ENCODE data around the gene DNMBP. TPM values are rescaled to one million over a fixed set of nuclear protein-coding genes. Genes with fewer than 3 reads are reported as not detected.
A peak's percentile ranks its signal among the peaks of the same experiment; 100 is the strongest.
"Not testable (repeated sequence)": the region's sequence is repeated elsewhere in the genome, so short reads cannot be mapped to it uniquely, and the experiment has no call there.

The DNMBP gene
- total RNA-seq, 1 experiment from 2014 or later, result 31.9 TPM

DNA sequence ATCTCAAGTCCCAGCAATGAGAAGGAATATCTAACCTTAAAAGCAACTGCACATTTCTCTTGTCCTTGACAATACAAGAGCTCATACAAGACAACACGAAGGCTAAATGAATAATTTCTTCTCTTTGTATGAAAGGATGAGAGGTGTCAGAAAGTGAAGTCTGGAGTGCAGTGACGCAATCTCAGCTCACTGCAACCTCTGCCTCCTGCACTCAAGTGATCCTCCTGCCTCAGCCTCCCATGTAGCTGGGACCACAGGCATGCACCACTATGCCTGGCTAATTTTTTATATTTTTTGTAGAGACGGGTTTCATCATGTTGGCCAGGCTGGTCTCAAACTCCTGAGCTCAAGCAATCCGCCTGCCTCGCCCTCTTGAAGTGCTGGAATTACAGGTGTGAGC lies 24.1 kb downstream of the DNMBP start:
- not testable (repeated sequence) for DNase-seq (ENCODE audit: low read depth)

DNA sequence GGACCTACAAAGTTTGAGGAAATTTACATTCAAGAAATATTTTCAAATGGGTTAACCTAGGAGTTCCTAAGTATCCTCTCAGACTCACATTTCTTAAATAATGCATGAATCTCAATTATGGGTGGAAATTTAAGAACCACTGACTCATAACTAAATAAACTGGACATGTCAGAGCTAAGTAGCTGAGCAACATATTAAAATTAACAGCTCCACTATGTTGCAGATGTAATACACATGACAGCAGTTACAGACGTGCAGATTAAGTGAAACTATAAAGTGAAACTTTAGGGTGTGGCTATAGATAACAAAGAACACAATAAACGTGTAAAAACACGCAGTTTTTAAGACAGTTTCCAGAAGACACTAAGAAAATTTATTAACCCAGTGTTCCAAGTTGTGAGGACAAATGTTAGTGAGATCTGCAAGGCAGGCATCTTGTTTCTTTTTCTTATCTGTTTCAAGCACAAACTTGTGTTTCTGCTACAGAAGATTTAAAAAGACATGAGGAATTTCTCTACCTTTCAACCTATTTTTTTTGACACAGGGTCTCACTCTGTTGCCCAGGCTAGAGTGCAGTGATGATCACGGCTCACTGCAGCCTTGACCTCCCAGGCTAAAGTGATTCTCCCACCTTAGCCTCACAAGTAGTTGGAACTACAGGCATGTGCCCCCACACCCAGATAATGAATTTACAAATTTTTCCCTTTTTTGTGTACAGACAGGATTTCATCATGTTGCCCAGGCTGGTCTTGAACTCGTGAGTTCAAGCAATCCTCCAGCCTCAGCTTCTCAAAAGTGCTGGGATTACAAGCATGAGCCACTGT lies 25.3 kb downstream of the DNMBP start:
- DNase-seq (ENCODE audit: low read depth), result peak; percentile 34

DNA sequence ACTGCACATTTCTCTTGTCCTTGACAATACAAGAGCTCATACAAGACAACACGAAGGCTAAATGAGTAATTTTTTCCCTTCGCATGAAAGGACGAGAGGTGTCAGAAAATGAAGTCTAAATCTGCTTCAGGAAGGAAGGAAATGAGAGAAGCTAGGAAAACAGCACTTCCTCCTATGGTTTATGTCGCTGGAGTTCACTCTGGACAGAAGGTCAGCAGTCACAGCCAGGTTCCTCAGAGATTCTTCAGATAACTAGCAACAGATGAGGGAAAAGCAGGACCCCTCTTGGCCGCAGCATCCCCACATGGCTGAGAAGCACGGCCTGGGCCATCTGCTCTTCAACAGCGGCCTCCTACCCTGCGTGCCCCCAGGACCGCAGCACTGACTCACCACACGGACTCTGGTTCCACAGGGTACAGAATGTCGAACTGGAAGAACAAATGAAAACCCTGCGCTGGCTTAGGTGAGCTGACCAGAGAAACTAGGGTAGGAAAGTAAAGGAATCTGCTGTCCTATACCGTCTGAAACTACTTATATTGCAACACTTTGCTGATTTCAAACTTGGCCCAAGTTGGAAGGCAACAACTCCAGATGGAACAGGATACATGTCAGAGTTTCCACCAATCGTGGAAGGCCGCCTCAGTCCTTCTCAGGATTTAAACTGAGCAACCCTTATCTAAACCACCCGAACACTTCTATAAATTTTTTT lies 26.3 kb downstream of the DNMBP start:
- peak; percentile 73 for DNase-seq (ENCODE audit: low read depth)

DNA sequence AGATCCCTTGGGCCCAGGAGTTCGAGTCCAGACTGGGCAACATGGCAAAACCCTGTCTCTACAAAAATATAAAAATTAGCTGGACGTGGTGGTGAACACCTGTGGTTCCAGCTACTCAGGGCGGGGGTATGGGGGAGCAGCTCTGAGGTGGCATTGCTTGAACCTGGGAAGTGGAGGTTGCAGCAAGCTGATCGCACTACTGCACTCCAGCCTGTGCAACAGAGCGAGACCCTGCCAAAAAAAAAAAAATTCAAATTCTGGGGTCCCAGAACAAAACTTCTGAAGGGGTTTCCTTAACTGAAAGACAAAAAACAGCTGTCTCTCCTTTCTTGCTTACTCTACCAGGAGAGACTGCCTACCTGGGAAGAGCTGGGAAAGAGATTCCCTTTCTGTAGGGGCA lies 27.0 kb downstream of the DNMBP start:
- no peak for DNase-seq (ENCODE audit: low read depth)

DNA sequence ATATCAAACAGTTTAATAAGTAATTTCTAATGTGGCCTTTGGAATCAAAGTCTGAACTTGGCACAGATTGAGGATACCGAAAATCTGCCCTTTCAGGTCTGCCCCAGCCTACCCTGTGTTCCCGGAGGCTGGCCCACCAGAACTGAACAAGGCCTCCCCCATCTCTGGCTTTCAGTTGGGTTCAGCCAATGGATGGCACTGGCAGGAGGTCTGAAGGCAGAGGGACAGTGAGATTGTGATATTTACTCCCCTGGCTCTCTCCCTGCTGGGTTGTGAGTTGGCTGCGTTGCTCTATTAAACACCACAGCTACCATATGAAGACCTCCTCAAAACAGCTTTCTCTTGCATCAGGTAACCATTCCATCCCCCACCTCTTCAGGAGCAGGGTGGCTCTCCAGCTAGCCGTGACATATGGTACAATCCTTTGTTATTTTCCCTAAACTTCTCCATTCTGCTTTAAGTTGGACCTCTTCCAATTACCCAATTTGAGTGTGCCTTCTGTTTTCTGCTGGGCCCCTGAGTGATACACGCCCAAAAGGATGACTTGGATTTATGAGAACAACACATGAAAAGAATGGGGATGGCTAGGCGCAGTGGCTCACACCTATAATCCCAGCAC lies 28.1 kb downstream of the DNMBP start:
- no peak for DNase-seq (ENCODE audit: low read depth)

DNA sequence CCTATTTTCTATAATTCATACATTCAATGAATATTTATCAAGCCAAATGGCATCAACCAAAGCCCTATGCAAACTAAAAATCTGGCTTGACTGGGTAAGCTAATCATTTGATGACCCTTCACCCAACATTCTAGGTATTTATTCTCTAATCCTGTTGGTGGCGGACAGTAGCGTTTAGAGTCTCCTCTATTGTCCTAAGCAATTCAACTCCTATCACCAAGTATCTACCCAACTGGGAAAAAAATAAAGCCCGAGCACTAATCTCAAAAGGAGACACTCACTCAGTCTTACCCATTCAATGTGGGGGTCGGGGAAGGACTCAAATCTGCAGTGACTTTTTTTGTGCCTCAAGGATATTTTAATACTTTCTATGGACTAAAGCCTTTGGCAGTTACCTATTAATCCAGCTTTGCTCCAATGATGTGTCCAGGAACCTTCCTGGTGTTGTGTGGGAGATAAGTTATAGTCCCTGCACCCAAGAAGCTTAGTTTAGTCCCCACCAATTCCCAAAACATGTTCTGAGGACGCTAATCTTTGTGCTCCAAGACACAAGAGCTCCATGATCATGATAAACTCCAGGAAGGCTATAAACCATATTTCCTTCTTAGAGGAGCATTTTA lies 30.6 kb downstream of the DNMBP start:
- DNase-seq (ENCODE audit: low read depth), result no peak

DNA sequence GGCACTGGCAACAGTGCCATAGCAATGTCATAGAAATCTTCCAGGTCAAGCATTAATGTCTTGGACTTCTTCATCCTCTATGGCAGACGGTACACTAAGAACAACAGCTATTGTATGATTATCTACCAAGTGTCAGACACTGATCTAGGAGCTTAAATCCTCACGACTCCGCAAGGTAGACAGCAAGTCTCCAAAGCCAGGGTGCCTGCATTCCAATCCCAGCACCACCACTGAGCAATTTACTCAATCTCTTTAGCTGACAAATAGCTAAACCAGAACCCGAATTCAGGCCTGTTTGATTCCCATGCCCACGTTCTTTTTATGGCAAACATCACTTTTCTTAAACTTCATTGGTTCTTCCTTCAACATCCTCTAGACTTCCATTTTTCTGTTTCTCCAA lies 31.8 kb downstream of the DNMBP start:
- DNase-seq (ENCODE audit: low read depth), result no peak

DNA sequence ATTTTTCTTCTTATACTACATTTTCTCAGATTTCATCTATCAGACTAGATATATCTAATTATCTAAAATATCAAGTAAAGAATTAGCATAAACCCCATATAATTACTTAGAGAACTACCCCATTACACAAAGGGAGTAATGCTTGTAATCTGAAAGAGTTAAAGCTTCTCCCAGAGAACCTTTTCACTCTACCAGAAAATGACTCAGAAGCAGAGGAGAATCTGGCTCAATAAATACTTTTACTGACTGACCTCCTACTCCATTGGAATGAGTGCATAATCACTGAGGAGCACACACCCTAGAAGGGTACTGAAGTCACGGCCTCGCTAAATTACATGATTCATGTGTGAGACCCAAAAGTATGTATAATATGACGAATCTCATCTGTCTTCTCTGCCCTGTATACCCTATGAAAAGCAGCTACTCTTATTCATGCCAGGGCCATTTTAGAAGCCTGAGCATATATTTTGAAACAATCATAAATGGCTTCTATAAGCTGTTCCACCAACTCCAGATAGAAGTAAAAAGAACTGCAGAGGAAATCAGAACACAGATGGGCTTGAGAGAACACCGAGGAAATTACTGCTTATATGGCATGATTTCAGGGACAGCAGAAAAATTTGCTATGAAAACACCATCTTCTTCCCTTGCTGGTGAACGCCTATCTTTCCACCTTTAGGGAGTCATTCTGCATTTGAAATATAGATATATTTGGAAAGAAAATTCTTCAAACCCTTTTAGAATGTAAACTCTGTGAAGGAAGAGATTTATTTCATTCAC lies 32.7 kb downstream of the DNMBP start:
- DNase-seq (ENCODE audit: low read depth), result peak; percentile 95

DNA sequence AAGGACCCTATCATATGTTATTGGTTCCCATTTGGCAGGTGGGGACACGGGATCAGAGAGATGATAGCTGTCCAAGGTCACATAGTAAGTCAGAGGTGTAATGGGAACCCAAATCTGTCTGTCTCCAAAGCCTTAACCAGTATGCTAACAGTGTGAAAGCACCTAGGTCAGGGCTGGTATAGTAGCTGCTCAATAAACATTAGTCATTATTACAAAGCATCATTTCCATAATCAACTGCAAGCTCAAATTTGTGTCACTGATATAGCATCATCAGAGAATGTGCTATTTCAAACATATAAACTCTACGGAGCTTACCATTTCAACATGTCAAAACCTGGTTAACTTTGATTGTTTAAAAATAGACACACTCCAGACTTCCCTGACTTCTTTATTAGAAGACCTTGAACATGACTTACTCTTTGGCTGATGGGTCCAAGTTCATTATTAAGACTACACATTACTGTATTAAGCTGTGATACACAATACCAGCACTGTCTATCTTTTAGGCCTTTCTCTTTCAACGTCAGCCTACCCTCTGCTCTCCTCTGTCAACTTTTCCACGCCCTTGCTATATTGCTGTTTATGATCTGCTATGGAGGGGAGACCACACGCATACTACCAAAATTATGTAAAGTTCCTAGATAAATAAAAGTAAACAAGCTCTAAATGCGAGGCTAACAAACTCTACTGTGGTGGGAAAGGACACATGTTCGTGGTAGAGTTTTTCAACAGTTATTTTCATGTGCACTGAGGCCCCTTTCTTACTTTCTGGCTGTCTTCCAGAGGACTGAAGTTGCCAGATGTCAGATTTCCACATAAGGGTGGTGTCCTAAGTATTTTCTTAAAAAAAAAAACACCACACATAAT lies 33.6 kb downstream of the DNMBP start:
- DNase-seq (ENCODE audit: low read depth), result peak; percentile 29

DNA sequence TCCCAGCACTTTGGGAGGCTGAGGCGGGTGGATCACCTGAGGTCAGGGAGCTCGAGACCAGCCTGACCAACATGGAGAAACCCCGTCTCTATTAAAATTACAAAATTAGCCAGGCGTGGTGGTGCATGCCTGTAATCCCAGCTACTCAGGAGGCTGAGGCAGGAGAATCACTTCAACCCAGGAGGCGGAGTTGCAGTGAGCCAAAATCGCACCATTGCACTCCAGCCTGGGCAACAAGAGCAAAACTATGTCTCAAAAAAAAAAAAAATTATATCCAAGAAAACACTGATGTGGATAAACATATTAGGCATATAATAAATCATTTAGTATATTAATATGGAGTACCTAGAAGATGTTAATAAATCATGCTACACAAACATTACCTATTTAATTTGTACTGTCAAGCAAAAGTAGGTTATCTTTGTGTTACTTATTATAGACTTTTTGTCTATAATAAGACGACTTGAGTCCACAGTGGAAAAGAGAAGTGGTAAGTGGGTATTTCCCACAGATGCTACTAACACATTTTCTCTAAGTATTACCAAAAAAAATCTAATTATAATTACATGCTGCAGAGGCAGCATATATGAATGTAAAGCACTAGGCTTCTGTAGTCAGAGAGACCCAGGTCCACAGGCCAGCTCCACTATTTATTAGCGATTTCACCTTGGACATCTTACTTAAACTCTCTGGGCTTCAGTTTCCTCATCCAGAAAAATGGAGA lies 34.5 kb downstream of the DNMBP start:
- no peak for DNase-seq (ENCODE audit: low read depth)

DNA sequence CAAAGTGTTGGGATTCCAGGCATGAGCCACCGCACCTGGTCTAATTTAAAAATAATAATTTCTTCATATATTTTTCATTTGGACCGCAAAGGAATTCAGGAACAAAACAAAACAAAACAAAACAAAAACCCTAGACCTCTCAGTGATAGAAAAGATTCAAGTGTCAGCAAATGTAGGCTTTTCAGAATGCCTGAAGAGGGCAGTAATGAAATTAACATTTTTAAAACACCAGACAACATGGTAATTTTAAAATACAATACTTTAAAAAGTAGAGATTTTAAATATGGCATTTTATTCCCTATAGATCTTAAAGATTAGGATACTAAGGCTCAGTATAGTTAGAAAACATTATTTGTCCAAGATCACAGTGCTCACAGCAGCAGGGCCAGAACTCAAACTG lies 36.6 kb downstream of the DNMBP start:
- DNase-seq (ENCODE audit: low read depth), result no peak

DNA sequence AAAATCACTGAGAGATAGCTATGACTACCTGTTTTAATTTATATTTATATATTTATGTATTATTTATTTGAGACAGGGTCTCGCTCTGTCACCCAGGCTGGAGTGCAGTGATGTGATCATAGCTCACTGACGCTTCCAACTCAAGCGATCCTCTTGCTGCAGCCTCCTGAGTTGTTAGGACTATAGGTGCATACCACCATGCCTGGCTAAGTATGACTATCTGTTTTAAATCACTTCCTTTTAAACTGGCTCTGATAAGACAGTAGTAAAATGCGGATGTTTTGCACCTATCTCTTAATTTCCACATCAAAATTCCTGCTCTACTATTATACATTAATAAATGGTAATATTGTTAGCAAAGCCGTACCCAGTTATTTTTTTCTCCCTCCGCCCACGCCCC lies 41.8 kb downstream of the DNMBP start:
- DNase-seq (ENCODE audit: low read depth), result no peak

DNA sequence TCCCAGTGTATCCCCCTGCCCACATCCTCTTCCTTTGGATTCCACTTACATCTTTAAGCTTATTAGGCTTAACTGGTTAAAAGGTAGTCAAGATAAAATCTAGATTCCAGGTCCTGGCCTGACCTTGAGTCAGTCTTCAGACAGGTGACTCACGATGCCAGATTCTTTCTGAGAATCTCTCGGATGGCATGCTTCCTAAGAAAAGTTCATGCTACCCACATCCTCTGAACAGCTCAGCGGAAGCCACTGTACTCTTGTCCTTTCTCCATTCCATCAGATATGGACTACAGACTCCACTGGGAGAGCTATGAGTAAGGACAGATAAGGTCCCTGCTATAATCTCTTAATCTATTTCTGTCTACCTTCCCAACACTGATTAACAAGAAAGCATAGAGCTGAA lies 43.4 kb downstream of the DNMBP start:
- peak; percentile 99 for DNase-seq (ENCODE audit: low read depth)

DNA sequence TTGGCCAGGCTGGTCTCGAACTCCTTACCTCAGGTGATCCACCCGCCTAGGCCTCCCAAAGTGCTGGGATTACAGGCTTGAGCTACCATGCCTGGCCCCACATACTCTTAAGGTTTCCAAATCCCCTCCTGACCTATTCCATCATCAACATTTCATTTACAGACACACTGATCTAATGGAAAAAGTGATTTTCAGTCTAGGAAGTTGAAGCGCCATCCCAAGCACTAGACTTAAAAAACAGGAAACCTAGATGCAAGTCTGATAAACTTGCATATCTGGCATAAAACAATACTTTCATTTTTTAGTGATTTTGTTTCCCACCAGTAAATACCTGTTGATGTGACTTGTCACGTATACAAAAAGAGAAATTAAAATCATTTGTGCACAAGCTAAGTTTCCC lies 44.0 kb downstream of the DNMBP start:
- DNase-seq (ENCODE audit: low read depth), result no peak

DNA sequence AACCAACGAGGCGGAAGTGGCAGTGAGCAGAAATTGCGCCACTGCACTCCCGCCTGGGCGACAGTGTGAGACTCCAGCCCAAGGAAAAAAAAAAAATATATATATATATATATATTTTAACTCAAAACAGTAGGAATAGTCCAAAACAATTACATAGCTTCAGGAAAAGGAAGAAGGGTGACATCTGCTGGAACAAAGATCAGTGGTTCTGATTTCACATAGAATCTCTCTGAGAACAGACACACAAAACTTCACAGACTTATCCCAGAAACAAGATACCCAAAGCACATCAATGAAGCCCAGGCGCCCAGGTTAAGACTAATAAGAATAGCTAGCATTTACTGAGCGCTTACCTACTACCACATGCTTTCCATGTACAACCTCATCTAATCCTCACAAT lies 45.0 kb downstream of the DNMBP start:
- DNase-seq (ENCODE audit: low read depth), result peak; percentile 62

DNA sequence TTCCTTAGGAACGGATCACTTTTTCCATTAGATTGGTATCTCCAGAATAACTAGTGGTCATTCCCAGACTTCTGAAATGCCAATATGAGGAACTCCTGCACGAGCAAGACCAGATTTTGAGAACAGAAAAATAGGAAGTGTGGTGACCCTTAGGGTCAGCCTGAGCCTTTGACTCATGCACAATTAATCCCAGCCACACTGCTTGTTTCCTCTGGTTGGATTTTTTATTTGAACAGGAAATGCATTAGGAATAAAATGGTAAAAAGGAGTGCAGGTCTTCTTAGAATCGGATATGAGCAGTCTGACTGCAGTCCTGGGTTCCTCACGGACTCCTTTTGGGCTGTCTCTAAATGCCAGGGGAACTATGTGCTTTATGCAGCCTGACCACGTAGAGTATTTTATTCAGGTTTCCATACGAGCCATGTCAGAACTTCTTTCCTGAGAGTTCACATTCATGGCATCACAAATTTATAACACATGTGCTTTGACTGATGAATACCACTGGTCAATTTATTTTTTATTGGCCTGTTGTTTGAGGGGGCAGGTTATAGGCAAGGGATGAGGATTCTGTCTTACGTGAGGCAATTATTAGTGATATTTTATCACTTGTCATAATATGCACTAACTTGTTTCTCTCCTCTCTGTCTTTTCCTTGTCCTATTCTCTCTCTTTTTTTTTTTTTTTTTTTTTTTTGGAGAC lies 46.1 kb downstream of the DNMBP start:
- peak; percentile 54 for DNase-seq (ENCODE audit: low read depth)

DNA sequence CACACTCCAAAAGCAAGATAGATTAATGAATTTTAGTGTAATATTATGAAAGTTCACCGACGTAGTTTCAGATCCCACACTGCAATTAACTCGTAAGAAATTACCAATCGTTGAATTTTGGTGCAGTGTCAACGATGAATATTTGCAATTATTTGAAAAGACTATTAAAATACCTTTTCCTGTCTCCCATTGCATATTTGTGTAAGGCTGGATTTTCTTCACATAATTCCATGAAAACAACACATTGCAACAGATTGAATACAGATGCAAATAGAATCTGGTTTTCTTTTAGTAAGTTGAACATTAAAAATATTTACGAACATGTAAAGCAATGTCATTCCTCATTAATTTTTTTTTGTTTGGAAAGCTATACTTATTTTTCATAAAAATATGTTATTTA lies 50.9 kb downstream of the DNMBP start:
- DNase-seq (ENCODE audit: low read depth), result no peak

DNA sequence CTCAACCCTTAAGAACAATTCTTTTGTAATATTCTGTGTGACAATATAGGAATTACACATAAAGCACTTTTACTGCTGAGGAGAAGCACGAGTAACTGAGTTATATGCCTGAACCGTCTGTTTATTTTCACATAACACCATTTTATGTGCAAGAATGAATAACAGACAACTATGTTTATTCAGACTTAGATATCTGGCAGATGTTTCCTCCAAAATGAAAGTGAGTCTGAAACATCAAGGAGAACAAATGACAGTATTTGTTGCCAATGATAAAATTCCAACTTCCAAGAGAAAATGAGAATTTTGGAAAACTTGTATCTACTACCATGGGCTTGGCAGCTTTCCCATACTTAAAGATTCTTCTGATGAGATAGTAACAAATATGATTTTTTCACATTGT lies 51.4 kb downstream of the DNMBP start:
- DNase-seq (ENCODE audit: low read depth), result no peak

DNA sequence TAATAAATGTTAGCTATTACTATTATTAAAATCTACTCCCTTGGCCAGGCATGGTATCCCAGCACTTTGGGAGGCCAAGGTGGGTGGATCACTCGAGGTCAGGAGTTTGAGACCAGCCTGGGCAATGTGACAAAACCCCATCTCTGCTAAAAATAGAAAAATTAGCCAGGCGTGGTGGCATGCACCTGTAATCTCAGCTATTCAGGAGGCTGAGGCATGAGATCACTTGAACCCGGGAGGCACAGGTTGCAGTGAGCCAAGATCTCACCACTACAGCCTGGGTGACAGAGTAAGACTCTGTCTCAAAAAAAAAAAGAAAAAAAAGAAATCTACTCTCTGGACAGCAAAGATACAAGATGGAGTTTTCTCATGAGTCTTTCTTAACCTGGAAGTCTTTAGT lies 56.2 kb downstream of the DNMBP start:
- DNase-seq (ENCODE audit: low read depth), result not testable (repeated sequence)

All from HT1080 (cell line).